ENCODE results near the gene F10.
"Not testable (repeated sequence)": the region's sequence is repeated elsewhere in the genome, so short reads cannot be mapped to it uniquely, and the experiment has no call there.

F10 gene

DNA sequence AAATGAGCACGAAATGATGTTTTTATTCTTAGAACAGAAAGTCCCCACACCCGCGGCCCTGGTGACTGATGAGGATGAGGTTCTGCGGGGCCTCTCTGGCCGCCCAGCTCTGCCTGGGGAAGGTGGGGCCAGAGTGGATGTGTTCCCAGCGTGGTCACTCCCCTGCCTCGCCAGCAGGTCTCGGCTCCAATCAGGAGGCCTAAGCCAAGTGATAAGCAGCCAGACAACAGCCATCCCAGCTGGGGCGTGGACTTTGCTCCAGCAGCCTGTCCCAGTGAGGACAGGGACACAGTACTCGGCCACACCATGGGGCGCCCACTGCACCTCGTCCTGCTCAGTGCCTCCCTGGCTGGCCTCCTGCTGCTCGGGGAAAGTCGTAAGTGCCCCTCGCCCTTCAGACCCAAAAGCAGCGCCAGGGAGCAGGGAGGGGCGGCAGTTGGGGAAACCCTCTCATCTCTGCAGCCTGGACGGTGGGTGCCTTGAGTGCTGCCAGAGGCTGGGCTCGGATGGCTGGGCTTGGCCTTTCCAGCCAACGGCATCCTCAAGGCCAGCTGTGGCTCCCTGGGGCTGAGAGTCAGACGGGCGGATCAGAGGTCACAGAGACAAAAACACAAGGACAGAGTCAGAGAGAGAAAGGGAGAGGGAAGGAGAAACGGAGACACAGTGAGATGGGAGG lies at the start of gene F10:
Gene F10, plus strand, starts transcription at position 250 of the 676 bp plus-strand sequence. Its CDS starts 57 bp downstream, at position 307.
- DNase-seq (ENCODE audit: low spot score) = no peak

DNA sequence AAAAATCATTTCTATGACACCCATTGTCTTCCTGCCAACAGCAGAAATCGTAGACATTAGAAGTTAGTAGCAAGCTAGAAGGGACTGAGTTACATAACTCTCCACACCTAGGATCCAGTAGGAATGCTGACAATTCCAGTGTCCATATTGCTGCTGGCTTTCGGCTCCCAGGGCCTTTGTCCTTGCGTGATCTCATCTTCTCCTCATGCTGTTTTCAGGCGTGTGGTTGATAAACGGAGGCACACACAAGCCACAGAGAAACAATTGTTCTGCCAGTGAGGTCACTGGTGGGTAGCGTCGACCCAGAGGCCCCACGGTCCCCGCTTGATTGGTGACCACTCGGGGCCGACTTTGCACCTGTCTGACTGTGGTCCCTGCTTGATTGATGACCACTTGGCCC lies 48.7 kb upstream of the F10 start:
- no peak for DNase-seq (ENCODE audit: low spot score)

DNA sequence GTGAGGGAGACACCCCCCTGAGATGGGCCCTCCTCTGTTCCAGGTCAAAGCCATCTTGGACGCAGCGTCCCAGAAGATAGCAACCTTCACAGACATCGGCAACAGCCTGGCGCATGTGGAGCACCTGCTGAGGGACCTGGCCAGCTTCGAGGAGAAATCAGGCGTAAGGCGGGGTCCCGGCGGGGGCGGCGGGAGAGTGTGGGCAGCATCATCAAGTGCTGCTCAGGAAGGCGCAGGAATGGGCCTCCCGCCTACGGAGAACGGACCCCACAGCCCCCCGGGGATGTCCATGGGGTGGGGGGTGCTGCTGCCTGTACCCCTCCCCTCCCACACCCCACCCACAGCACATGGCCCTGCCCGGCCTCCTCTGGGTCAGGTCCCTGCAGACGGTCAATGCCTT lies 48.2 kb upstream of the F10 start:
- DNase-seq (ENCODE audit: low spot score) = no peak

DNA sequence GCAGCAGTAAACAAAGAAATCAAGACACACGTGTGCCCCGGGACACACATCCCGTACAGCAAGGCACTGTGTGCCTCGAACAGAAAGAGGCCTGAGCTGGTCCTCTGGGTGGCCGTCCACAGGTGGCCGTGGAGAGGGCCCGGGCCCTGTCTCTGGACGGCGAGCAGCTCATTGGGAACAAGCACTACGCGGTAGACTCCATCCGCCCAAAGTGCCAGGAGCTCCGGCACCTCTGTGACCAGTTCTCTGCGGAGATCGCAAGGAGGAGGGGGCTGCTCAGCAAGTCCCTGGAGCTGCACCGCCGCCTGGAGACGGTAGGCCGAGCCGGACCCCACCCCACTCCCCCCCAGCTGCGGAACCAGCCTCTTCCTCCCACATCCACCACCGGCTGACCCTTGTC lies 47.7 kb upstream of the F10 start:
- no peak for DNase-seq (ENCODE audit: low spot score)

DNA sequence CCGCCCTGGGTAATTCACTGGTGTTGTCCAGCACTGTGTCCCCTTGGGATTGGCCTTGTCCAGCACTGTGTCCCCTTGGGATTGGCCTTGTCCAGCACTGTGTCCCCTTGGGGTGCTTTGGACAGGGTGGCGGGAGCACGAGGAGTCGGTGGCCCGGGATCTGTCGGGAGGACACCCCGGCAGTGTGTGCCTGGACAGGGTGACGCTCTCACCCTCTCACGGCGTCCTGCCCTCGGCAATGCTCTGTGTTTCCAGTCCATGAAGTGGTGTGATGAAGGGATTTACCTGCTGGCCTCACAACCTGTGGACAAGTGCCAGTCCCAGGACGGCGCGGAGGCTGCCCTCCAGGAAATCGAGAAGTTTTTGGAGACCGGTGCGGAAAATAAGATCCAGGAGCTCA lies 46.9 kb upstream of the F10 start:
- no peak for DNase-seq (ENCODE audit: low spot score)

DNA sequence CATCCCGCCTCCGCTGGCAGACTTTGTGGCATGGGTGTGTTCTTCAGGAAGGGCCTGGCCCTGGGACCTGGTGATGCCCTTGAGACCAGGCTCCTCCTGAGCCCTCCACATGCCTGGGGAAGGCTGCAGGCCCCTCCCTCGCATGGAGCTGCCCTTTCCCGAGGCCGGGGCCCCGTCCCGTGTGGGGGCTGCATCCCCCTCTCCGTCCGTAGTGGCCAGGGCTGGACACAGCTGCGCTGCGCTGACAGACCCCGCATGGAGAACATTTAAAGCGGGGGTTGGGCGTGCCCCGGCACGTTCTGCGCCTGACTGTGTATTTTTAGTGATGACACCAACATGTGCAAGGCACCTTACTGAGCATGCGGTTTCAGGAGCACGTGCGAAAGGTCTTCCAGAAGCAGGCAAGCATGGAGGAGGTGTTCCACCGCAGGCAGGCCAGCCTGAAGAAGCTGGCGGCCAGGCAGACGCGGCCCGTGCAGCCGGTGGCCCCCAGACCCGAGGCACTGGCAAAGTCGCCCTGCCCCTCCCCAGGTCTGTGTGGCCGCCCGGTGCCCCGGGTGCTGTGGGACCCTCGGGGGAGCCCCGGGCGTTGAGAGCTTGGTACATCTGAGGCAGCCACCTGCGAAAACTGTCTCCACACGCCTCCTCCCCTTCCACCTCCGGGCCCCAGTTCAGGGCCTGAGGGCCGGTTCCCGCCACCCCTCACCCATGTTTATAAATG lies 45.8 kb upstream of the F10 start:
- no peak for DNase-seq (ENCODE audit: low spot score)

DNA sequence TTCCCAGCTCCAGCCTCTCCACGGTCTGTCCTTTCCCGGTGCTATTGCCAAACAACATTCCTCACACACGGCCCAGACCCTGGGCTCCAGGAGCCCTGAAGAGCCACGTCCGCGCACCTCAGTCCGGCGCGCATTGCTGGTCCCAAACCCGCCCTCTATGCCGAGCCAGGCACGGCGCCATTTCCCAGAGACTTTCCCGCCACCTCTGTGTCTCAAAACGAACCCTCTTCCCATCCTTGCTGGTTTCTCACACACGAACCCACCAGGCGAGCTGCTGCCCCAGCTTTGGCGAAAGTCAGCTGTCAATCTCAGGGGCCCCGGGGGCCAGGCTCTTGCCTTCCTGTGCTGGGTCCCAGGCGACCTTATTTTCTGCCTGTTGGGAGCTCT lies 45.0 kb upstream of the F10 start:
- DNase-seq (ENCODE audit: low spot score) = no peak

DNA sequence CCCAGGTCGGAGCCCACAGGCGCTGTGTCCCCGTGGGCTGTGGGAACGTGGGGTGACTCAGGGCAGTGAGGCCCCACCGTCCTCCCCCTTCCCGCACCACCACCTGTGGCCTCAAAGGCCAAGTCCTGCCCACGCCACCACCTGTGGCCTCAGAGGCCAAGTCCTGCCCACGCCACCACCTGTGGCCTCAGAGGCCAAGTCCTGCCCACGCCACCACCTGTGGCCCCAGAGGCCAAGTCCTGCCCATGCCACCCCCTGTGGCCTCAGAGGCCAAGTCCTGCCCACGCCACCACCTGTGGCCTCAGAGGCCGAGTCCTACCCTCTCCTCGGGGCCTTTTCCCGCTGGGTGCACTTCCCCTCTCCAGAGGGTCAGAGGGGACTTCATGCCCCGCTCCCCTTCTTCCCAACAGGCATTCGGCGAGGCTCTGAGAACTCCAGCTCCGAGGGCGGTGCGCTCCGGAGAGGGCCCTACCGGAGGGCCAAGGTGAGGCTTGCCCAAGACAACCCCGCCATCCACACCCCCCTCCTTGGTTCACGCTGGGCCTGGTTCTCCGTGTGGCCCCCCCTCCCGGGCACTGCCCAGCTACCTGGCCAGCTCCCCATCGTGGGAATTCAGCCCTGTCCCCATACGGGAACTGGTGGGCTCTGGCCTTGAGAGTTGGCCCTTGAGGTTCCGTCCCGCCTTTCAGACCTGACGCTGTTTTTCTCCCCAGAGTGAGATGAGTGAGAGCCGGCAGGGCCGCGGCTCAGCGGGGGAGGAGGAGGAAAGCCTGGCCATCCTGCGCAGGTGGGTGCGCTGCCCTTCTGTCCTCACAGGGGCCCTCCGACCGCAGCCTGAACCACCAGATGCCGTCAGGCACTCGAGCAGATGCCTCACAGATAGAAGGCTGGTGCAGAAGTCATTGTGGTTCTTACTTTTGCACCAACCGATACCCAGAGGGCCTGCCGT lies 44.4 kb upstream of the F10 start:
- no peak for DNase-seq (ENCODE audit: low spot score)

DNA sequence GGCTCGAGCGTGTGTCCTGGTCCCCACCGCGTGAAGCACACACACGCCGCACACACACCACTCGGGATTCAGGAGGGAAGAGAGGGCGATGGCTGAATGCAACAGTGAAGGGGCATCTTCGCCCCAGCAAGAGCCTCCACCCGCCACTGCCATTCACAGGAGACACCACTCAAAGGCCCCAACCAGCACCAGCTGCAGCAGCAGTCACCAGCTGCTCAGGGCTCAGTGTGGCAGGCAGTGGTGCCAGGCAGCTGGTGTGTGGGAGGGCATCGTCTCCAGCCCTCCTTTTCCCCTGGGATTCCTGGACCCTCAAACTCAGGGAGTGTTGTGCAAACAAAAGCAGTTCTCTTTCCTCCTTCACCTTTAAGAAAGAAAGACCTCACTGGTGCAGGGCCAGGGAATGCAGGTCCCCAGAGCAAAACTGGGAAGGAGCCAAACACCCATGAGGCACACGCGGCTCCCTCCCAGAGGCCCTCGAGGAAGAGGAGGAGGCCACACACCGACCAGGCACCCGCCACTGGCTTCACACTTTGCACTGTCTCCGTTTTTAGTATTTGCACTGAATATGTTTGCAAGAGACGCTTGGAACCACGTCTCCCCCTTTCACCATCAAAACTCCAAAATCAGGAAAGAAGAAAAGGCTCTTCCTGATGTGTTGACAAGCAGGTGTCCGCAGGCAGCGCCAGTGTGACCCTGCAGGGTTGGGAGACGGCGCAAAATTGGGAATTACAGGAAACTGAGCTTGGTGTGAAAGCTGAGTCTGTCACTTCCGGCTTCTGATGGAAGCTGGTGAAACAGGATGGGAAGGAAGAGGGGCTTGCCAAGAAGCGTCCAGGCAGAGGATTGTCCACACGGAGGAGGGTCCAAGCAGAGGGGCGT lies 43.5 kb upstream of the F10 start:
- DNase-seq (ENCODE audit: low spot score) = no peak

DNA sequence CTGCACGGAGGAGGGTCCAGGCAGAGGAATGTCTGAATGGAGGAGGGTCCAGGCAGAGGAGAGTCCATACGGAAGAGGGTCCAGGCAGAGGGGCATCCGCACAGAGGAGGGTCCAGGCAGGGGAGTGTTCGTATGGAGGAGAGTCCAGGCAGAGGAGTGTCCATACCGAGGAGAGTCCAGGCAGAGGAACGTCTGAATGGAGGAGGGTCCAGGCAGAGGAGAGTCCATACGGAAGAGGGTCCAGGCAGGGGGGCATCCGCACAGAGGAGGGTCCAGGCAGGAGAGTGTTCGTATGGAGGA lies 42.9 kb upstream of the F10 start:
- not testable (repeated sequence) for DNase-seq (ENCODE audit: low spot score)

DNA sequence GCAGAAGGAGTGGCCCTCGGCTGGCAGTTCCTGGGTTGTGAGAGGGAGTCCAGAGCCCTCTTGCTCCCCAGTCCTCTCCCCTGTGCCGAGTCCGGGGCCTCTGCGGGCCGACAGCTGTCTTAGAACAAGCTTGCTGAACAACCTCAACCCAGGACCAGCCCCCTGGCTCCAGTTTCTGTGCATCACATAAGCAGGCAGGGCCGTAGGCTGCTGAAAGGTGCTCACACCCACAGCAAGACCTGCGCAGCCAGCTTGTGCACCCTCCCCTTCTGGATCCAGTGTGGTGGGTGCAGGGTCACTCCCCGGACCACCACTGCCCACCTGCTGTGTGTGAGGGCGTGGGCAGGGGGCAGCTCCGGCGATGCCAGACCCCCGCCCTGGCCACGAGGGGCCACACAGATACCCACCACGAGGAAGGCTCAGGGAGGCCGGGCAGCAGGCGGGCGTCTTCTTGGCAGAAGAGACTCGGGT lies 42.2 kb upstream of the F10 start:
- no peak for DNase-seq (ENCODE audit: low spot score)

DNA sequence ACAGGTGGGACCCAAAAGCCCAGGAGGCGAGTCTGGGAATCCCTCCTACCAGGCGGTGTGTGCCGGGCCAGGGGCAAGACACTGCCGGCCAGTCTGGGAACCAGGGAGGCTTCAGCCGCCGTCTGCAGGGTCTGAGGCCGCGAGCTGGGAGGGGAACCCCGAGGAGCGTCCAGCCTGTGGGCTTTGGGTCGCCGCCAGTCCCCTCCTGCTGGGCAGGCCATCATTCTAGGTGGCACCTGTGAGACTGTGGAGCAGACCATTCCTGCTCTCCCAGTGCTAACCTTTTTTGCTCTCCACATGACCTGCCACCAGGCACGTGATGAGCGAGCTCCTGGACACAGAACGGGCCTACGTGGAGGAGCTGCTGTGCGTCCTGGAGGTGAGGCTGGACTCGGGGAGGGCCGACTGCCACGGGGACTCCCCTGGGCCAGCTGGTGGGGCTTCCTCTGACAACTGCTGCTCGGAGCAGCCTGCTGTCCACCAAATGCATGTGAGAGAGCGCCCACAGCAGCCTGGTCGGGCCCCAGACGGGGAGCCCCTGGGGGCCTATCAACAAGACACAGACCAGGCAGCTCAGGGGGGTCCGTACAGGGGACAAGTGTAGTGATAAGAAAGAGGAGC lies 41.6 kb upstream of the F10 start:
- no peak for DNase-seq (ENCODE audit: low spot score)

DNA sequence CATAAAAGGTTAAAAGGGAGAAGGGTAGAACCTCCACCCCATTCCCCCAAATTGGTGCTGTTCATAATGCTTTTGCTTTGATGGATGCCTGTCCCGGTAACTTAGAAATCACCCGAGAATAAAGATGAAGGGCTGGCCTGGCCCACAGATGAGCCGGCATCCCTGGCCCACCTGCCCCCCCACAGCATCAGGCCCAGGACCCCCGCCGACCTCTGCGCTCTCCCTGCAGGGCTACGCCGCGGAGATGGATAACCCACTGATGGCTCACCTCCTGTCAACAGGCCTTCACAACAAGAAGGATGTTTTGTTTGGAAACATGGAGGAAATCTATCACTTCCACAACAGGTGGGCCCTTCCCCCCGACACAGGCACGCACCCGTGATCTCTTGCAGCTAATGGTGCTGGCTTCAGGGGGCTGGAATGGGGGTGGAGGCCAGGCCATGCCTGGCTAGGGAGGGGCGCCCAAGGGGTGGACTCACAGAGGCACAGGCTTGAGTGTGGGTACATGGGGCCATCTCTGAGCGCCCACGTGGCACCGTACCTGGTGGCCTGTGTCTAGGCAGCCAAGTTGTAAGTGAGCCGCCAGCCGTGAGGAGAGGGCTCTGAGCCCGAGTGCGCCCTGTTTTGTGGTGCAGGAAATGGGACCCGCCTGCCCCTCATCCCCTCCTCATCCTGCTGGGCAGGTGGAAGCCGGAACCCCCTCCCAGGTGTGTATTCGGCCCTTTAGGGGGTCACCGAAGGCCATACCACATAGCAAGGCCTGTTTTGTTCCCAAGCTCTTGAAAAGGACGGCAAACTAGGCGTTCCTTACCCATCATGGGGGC lies 40.2 kb upstream of the F10 start:
- DNase-seq (ENCODE audit: low spot score) = no peak

DNA sequence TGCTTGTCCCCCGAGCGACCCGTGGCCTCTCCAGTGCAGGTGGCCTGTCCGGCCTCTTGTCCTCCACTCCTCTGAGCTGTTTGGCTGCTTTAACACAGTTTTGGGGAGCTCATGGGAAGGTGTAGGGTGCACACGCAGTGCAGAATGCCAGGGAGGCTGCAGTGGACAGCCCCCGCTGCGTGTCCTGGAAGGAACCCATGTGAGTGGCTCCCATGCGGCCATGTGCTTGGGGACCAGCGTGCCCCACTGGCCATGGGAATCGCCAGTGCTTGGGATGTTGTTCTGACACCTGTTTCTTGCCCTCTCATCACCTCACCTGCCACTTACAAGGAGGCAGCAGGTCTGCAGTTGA lies 39.6 kb upstream of the F10 start:
- no peak for DNase-seq (ENCODE audit: low spot score)

DNA sequence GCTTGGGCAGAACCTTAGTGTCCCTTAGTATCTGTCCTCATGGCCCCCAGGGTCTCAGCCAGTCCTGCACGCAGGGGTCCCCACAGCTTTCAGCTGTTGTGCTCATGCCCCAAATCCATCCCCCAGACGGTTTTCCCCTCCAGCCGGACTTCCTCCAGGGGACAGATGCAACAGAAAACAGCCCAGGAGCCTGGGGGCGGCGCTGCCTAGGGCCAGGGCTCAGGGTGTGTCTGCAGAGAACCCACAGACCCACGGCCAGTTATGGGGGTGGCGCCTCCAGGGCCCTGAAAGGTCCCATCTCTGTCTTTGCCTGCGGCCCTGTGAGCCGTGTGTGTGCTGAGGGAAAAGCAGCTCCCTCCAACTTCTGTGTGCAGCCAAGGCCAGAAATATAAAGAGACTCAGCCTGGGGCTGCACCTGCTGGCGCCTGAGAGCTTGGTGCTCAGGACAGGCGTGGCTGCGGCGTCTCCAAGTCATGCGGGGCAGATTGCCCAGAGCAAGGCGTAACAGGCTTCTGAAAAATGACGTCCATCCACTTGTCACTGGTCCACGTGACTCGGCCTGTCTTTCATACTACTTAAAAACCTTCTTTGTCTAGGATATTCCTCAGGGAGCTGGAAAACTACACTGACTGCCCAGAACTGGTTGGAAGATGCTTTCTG lies 39.1 kb upstream of the F10 start:
- no peak for DNase-seq (ENCODE audit: low spot score)

DNA sequence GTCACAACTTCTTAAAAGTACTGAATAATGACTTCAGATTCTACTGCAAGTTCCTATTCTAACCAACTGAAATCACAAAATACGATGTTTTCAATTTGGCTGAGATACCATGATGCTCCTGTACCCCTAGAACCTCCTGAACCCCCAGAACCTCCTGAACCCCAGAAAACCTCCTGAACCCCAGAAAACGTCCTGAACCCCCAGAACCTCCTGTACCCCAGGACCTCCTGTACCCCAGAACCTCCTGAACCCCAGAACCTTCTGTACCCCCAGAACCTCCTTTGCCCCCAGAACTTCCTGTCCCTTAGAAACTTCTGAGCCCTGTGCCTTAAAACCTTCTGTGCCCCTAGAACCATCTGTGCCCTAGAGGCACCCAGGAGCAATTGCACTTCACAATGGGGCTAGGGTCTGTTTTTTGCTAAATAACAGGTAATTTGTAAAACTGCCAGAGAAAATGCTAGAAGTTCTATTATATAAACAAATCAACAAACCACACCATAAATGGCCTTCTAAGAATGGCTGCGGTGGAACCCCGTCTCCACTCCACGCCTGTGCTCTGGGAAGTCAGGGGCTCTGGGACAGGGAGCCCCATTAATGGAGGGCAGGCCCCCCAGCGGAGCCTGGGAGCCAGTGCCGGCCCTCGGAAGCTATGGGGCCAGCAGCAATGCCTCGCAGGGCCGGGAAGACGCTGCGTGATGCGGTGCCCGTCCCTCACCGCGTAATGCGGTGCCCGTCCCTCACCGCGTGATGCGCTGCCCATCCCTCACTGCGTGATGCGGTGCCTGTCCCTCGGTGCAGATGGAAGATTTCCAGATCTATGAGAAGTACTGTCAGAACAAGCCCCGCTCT lies 38.3 kb upstream of the F10 start:
- DNase-seq (ENCODE audit: low spot score) = no peak

DNA sequence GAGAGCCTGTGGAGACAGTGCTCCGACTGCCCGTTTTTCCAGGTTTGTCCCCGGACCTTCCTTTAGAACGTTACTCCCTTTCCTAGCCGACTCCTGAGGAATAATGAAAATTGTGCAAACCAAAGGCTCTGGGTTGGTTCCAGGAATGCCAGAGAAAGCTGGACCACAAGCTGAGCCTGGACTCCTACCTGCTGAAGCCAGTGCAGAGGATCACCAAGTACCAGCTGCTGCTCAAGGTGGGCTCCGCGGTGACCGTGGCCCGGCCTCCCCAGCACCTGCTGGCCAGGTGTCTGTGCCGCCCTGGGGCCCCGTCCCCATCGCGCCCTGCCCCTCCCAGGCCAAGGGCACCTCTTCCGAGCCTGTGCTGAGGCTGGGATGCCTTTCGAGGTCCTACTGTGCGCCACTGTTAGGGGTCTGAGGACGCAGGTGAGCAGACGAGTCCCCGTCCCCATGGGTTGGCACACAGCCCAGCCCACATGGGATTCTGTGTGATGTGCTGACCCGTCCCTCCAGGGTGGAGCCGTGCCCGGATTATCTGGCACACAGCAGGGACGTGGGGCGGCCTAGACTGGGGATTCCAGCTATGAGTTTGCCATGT lies 37.6 kb upstream of the F10 start:
- no peak for DNase-seq (ENCODE audit: low spot score)

DNA sequence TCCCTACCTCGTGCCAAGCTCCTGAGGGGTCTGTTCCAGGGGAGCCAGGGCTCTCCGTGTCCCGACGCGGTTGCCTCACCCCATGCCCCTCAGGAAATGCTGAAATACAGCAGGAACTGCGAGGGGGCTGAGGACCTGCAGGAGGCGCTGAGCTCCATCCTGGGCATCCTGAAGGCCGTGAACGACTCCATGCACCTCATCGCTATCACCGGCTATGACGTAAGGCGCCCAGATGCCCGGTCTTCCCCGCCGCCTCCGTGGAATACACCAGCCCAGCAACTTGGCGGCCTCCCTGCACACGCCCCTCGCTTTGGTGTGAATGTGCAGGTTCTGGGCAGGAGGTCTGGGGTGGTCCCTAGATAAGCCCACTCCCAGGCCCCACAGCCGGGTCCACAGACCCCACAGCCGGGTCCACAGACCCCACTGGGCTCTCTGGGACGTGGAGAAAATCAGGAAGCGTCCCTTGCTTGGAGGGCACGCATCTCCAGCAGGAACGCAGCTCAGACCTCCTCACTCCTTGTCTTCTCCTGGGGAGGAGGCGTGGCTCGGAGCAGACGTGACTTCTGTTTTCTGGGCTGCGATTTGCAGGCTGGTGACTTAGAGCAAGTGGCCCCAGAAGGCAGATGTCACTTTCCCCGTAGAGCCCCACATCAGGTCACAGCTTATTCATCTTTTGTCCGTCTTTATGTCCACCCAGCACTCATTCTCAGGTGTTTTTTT lies 36.4 kb upstream of the F10 start:
- DNase-seq (ENCODE audit: low spot score) = no peak

Measured in germinal center (tissue), 1 donor.